Keratinocyte (primary cell): ENCODE measurements around the gene EXOSC6. TPM values are rescaled to one million over a fixed set of nuclear protein-coding genes. Genes with fewer than 3 reads are reported as not detected.
A peak's percentile ranks its signal among the peaks of the same experiment; 100 is the strongest.
"Not testable (repeated sequence)": the region's sequence is repeated elsewhere in the genome, so short reads cannot be mapped to it uniquely, and the experiment has no call there.

Source experiments
- DNase-seq: peaks from one replicate; pipeline ENCODE4 v3.0.0-alpha.2; 2011; ENCODE audit warnings: low read depth, missing footprints, low spot score
- FAIRE-seq: peaks from 2 replicates; lab custom pipeline; 2011; peaks lifted over from hg19 to GRCh38; lab: Jason Lieb, UNC
- H2AFZ ChIP-seq: 2 replicates; pipeline ENCODE4 v1.6.0; 2012; ENCODE audit warnings: low read length, control low read depth, inconsistent platforms; ENCODE audit not compliant: control insufficient read depth
- H3K27ac ChIP-seq: 2 replicates; pipeline ENCODE4 v1.5.1; 2011; ENCODE audit warnings: low read length; ENCODE audit not compliant: control insufficient read depth, insufficient read depth
- H3K27me3 ChIP-seq: 3 replicates; pipeline ENCODE4 v1.6.0; 2011; ENCODE audit warnings: low read length; ENCODE audit not compliant: control insufficient read depth, insufficient read depth; ENCODE audit errors: extremely low read depth
- H3K36me3 ChIP-seq, 2 experiments: 2 replicates in 1 of 2; 3 replicates in 1 of 2; pipeline ENCODE4 v1.5.1; 2011; ENCODE audit warnings: low read length in 2 of 2, mild to moderate bottlenecking in 1 of 2; ENCODE audit not compliant: control insufficient read depth in 2 of 2, insufficient read depth in 2 of 2; ENCODE audit errors: extremely low read depth in 1 of 2
- H3K4me1 ChIP-seq: 3 replicates; pipeline ENCODE4 v1.5.1; 2011; ENCODE audit warnings: low read length; ENCODE audit not compliant: control insufficient read depth, insufficient read depth; ENCODE audit errors: extremely low read depth
- H3K4me2 ChIP-seq: 3 replicates; pipeline ENCODE4 v1.6.0; 2011; ENCODE audit warnings: low read depth, low read length; ENCODE audit not compliant: control insufficient read depth, insufficient read depth; ENCODE audit errors: extremely low read depth
- H3K4me3 ChIP-seq, 3 experiments: fragments of 200-600 bp in 1 of 3; sonication (generic) in 1 of 3; 2 replicates in 2 of 3; 3 replicates in 1 of 3; pipeline ENCODE4 v1.5.1; 2011 to 2016; ENCODE audit warnings: low read length in 3 of 3, mild to moderate bottlenecking in 3 of 3, control low read depth in 2 of 3, inconsistent platforms in 1 of 3, low read depth in 1 of 3, mixed read lengths in 1 of 3, mixed run types in 1 of 3, moderate library complexity in 1 of 3; ENCODE audit not compliant: control insufficient read depth in 2 of 3, insufficient read depth in 2 of 3; ENCODE audit errors: extremely low read depth in 1 of 3
- H3K79me2 ChIP-seq: 2 replicates; pipeline ENCODE4 v1.6.0; 2012; ENCODE audit warnings: low read length; ENCODE audit not compliant: control insufficient read depth, insufficient read depth
- H3K9ac ChIP-seq: 3 replicates; pipeline ENCODE4 v1.6.0; 2011; ENCODE audit warnings: low read length; ENCODE audit not compliant: control insufficient read depth, insufficient read depth; ENCODE audit errors: extremely low read depth
- H3K9me1 ChIP-seq: 3 replicates; pipeline ENCODE4 v1.6.0; 2011; ENCODE audit warnings: low read length; ENCODE audit not compliant: control insufficient read depth, insufficient read depth; ENCODE audit errors: extremely low read depth
- H3K9me3 ChIP-seq: 2 replicates; pipeline ENCODE4 v1.5.1; 2012; ENCODE audit warnings: low read depth, low read length; ENCODE audit not compliant: control insufficient read depth
- H4K20me1 ChIP-seq: 3 replicates; pipeline ENCODE4 v1.6.0; 2011; ENCODE audit warnings: low read length; ENCODE audit not compliant: control insufficient read depth, insufficient read depth; ENCODE audit errors: extremely low read depth
- CTCF ChIP-seq, 3 experiments: IDR thresholded peaks in 1 of 3; conservative IDR thresholded peaks in 1 of 3; optimal IDR thresholded peaks in 1 of 3; 2 replicates in 2 of 3; 3 replicates in 1 of 3; pipeline versions ENCODE3 to v1.5.1; 2011; ENCODE audit warnings: low read length in 3 of 3, mild to moderate bottlenecking in 3 of 3, moderate library complexity in 2 of 3, control low read depth in 1 of 3, inconsistent platforms in 1 of 3; ENCODE audit not compliant: insufficient read depth in 2 of 3; ENCODE audit errors: extremely low read depth in 1 of 3
- EZH2 ChIP-seq: IDR thresholded peaks from one replicate; pipeline ENCODE4 v1.6.1; 2012; ENCODE audit warnings: inconsistent platforms, mild to moderate bottlenecking, low read length, moderate library complexity
- dilution Hi-C: fragments of 300-500 bp; cut with MboI; formaldehyde crosslinking; loops from one replicate; pipeline ENCODE4 v1.7.0; 2020; ENCODE audit warnings: low sequenced_read_pairs; ENCODE audit not compliant: extremely low pct_ligation_motif_present
- polyA plus RNA-seq, 5 experiments: library from polyadenylated mRNA; depleted of rRNA in 3 of 5; stranded (reverse) in 3 of 5; stranded (forward) in 1 of 5; unstranded in 1 of 5; fragments of >200 nt; gene quantifications; 1 replicate in 1 of 5; 2 replicates in 3 of 5; 3 replicates in 1 of 5; pipeline versions ENCODE4 v1.2.1 to v1.2.3, GENCODE V29; 2011 to 2012; ENCODE audit warnings: missing spikeins in 2 of 5, low read depth in 1 of 5, low replicate concordance in 1 of 5

The EXOSC6 gene
- polyA plus RNA-seq, 1 donor (not counting 4 experiments of a cell fraction or from before 2014, with no cell fraction given), result 7.5 TPM

- Histone ChIP-seq H4K20me1 (no peaks in the 10 kb centered on the region), H3K4me3 (no peak overlapping the region), H3K79me2 (peaks cover 29% of the 10 kb centered on the region), H3K9me3 (no peaks in the 10 kb centered on the region), H3K27me3 (no peaks in the 10 kb centered on the region), H3K27ac (peak overlapping the region; percentile 20), H3K9me1 (no peaks in the 10 kb centered on the region), H3K4me2 (no peak overlapping the region), H3K9ac (no peak overlapping the region), H2AFZ (no peak overlapping the region), H3K4me1 (peaks cover 9% of the 10 kb centered on the region), H3K36me3 (no peaks in the 10 kb centered on the region)
- FAIRE-seq, result no peak
- dilution Hi-C loops, result no loop called here
- TF ChIP-seq CTCF (optimal IDR thresholded peaks at IDR 0.05 in 1 of 3, IDR thresholded peaks at IDR 0.05 in 1 of 3, conservative IDR thresholded peaks at IDR 0.05 in 1 of 3; ENCODE audit: extremely low read depth in 1 of 3, insufficient read depth in 2 of 3, low read length in 3 of 3), result no peak
- no peak for TF ChIP-seq EZH2
- DNase-seq, result no peak
Observed at GRCh38 chr16:70290949-70291519, 39.3 kb upstream of the EXOSC6 start.

- Histone ChIP-seq H3K4me1 (peaks cover 9% of the 10 kb centered on the region), H4K20me1 (peaks cover 4% of the 10 kb centered on the region), H3K27ac (peak within 1 kb of the TSS; percentile 98), H3K27me3 (no peaks in the 10 kb centered on the region), H3K9ac (peak within 1 kb of the TSS; percentile 98), H3K36me3 (peaks cover 3 to 9% of the 10 kb centered on the region in 2 experiments), H2AFZ (peak within 1 kb of the TSS; percentile 90), H3K79me2 (peaks cover 44% of the 10 kb centered on the region), H3K4me2 (peak within 1 kb of the TSS; percentile 84), H3K9me3 (no peaks in the 10 kb centered on the region), H3K4me3 (peak within 1 kb of the TSS; percentile 90 to 99 (median 95)), H3K9me1 (no peaks in the 10 kb centered on the region)
- dilution Hi-C loops, result no loop called here
- DNase-seq (peak; percentile 91), FAIRE-seq (peak; percentile 41)
- no peak for TF ChIP-seq CTCF (optimal IDR thresholded peaks at IDR 0.05 in 1 of 3, IDR thresholded peaks at IDR 0.05 in 1 of 3, conservative IDR thresholded peaks at IDR 0.05 in 1 of 3; ENCODE audit: extremely low read depth in 1 of 3, insufficient read depth in 2 of 3, low read length in 3 of 3)
Observed at GRCh38 chr16:70289229-70290094, 37.7 kb upstream of the EXOSC6 start, which contains the start of gene AARS1. Gene AARS1, minus strand, starts transcription at chr16:70289506. Its CDS starts 6,743 bp downstream, at chr16:70282763.

GRCh38 chr16:70287304-70287971 is 35.7 kb upstream of the EXOSC6 start:
- H3K36me3 ChIP-seq, result peaks cover 11 to 16% of the 10 kb centered on the region in 2 experiments
- H4K20me1 ChIP-seq, FAIRE-seq, H2AFZ ChIP-seq, DNase-seq, H3K27ac ChIP-seq, H3K27me3 ChIP-seq, H3K9ac ChIP-seq, H3K4me1 ChIP-seq, dilution Hi-C loops, H3K9me1 ChIP-seq, H3K9me3 ChIP-seq: not testable (repeated sequence)
- H3K79me2 ChIP-seq, result peaks cover 55% of the 10 kb centered on the region
- peak overlapping the region; percentile 66 for H3K4me2 ChIP-seq
- peak overlapping the region in 1 of 3 experiments; percentile 26 for H3K4me3 ChIP-seq
